SK-N-MC (cell line): ENCODE measurements around the gene HPSE.

Experiments
- EZH2 ChIP-seq: fragments of 200-600 bp; sonication (generic); IDR thresholded peaks from one replicate; pipeline ENCODE4 v1.6.1; 2017; ENCODE audit warnings: antibody characterized with exemption
- POLR2AphosphoS5 ChIP-seq: IDR thresholded peaks from 2 replicates; pipeline ENCODE4 v1.6.1; 2012; ENCODE audit warnings: mild to moderate bottlenecking, low read depth, low read length, borderline replicate concordance

DNA sequence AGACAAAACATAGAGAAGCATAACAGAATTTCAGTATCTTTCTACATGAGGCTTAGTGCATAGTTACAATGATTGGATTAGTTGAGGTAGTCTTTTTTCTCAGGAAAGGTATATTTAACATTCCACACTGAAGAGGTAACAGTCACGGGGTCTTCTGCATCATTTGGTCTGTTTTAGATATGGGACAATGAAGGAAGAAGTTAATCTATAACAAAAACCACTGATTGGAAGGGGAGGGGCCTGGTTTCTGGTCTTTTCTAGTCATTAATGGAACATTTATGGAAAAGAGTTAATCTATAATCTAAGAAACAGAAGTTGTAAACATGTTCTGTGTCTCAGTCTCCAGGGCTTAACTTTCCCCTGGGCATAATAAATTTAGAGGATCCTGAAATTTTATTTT, 37.3 kb upstream of the HPSE start:
- TF ChIP-seq EZH2 (no peak), POLR2AphosphoS5 (no peak)
